ENCODE data around the gene C3.

The C3 gene

GRCh38 chr19:6694147-6694815 is 26.2 kb downstream of the C3 start:
- Histone ChIP-seq H3K4me1 (ENCODE audit: control insufficient read depth in 5 of 5, insufficient read depth in 5 of 5, low read length in 5 of 5) (no peaks in the 10 kb centered on the region), H3K27ac (ENCODE audit: low read depth, low read length) (no peak overlapping the region), H3K36me3 (ENCODE audit: control insufficient read depth in 5 of 5, insufficient read depth in 5 of 5, low read length in 5 of 5) (peaks cover 4 to 44% (median 20%) of the 10 kb centered on the region in 5 donors)

GRCh38 chr19:6693681-6694080 is 26.8 kb downstream of the C3 start:
- H3K4me1 ChIP-seq (ENCODE audit: control insufficient read depth in 5 of 5, insufficient read depth in 5 of 5, low read length in 5 of 5): no peaks in the 10 kb centered on the region
- peaks cover 0 to under 1% (median 0%) of the 10 kb centered on the region in 5 donors for H3K9me3 ChIP-seq (ENCODE audit: control insufficient read depth in 5 of 5, low read length in 5 of 5)
- H3K36me3 ChIP-seq (ENCODE audit: control insufficient read depth in 5 of 5, insufficient read depth in 5 of 5, low read length in 5 of 5): peaks cover 4 to 46% (median 20%) of the 10 kb centered on the region in 5 donors
- no peaks in the 10 kb centered on the region for H3K27me3 ChIP-seq (ENCODE audit: control insufficient read depth in 5 of 5, insufficient read depth in 4 of 5, low read length in 5 of 5)
- H3K9ac ChIP-seq (ENCODE audit: low read length in 5 of 5): no peak overlapping the region
- no peak overlapping the region for H3K27ac ChIP-seq (ENCODE audit: low read depth, low read length)
- no peak overlapping the region for H3K4me3 ChIP-seq (ENCODE audit: low read depth in 1 of 5, low read length in 5 of 5)

More at GRCh38 chr19:6694147-6694815, 26.2 kb downstream of the C3 start:
- Histone ChIP-seq H3K9me3 (ENCODE audit: control insufficient read depth in 5 of 5, low read length in 5 of 5) (no peaks in the 10 kb centered on the region), H3K4me3 (ENCODE audit: low read depth in 1 of 5, low read length in 5 of 5) (no peak overlapping the region), H3K27me3 (ENCODE audit: control insufficient read depth in 5 of 5, insufficient read depth in 4 of 5, low read length in 5 of 5) (no peaks in the 10 kb centered on the region), H3K9ac (ENCODE audit: low read length in 5 of 5) (no peak overlapping the region)

GRCh38 chr19:6693056-6693471 is 27.4 kb downstream of the C3 start:
- H3K27me3 ChIP-seq (ENCODE audit: control insufficient read depth in 5 of 5, insufficient read depth in 4 of 5, low read length in 5 of 5): no peaks in the 10 kb centered on the region
- no peaks in the 10 kb centered on the region for H3K4me1 ChIP-seq (ENCODE audit: control insufficient read depth in 5 of 5, insufficient read depth in 5 of 5, low read length in 5 of 5)
- no peak overlapping the region for H3K9ac ChIP-seq (ENCODE audit: low read length in 5 of 5)
- H3K4me3 ChIP-seq (ENCODE audit: low read depth in 1 of 5, low read length in 5 of 5): no peak overlapping the region
- peaks cover 4 to 50% (median 20%) of the 10 kb centered on the region in 5 donors for H3K36me3 ChIP-seq (ENCODE audit: control insufficient read depth in 5 of 5, insufficient read depth in 5 of 5, low read length in 5 of 5)
- peaks cover 0 to 3% (median 0%) of the 10 kb centered on the region in 5 donors for H3K9me3 ChIP-seq (ENCODE audit: control insufficient read depth in 5 of 5, low read length in 5 of 5)
- no peak overlapping the region for H3K27ac ChIP-seq (ENCODE audit: low read depth, low read length)

DNA sequence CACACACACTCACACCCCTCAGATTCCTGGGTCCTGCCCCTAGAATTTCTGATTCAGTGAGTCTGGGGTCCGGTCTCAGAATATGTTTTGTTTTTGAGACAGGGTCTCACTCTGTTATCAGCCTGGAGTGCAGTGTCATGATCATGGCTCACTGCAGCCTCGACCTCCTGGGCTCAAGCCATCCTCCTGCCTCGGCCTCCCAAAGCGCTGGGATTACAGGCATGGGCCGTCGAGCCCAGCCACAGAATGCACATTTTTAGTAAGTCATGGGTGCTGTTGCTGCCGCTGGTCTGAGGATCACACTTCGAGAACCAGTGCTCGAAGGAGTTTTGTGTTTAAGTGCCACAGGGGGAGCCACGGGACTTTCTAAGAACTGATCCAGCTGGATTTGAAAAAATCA is 28.4 kb downstream of the C3 start:
- no peak overlapping the region for H3K9ac ChIP-seq (ENCODE audit: low read length in 5 of 5)
- H3K9me3 ChIP-seq (ENCODE audit: control insufficient read depth in 5 of 5, low read length in 5 of 5): peaks cover 0 to 3% (median 0%) of the 10 kb centered on the region in 5 donors
- H3K27ac ChIP-seq (ENCODE audit: low read depth, low read length): no peak overlapping the region
- H3K27me3 ChIP-seq (ENCODE audit: control insufficient read depth in 5 of 5, insufficient read depth in 4 of 5, low read length in 5 of 5): no peaks in the 10 kb centered on the region
- no peaks in the 10 kb centered on the region for H3K4me1 ChIP-seq (ENCODE audit: control insufficient read depth in 5 of 5, insufficient read depth in 5 of 5, low read length in 5 of 5)
- peaks cover 9 to 47% (median 15%) of the 10 kb centered on the region in 5 donors for H3K36me3 ChIP-seq (ENCODE audit: control insufficient read depth in 5 of 5, insufficient read depth in 5 of 5, low read length in 5 of 5)
- no peak overlapping the region for H3K4me3 ChIP-seq (ENCODE audit: low read depth in 1 of 5, low read length in 5 of 5)

DNA sequence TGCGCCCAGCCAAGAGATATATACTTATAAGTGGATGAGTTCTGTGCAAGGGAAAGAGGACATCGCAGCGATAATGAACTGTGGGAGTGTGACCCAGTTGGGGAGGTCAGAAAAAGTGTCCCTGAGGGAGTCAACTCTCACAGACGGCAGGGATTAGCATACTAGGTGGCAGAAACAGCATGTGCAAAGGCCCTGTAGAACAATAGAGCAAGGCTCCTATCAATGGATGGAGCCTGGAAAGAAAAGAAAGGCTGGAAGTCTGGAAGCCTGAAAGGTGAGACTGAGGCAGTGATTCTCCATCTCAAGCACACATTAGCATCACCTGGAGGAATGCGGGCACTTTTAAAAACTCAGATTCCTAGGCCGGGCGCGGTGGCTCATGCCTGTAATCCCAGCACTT is 29.1 kb downstream of the C3 start:
- Histone ChIP-seq H3K9me3 (ENCODE audit: control insufficient read depth in 5 of 5, low read length in 5 of 5) (peaks cover 0 to 3% (median 0%) of the 10 kb centered on the region in 5 donors), H3K4me3 (ENCODE audit: low read depth in 1 of 5, low read length in 5 of 5) (no peak overlapping the region), H3K27me3 (ENCODE audit: control insufficient read depth in 5 of 5, insufficient read depth in 4 of 5, low read length in 5 of 5) (no peaks in the 10 kb centered on the region), H3K4me1 (ENCODE audit: control insufficient read depth in 5 of 5, insufficient read depth in 5 of 5, low read length in 5 of 5) (no peaks in the 10 kb centered on the region), H3K36me3 (ENCODE audit: control insufficient read depth in 5 of 5, insufficient read depth in 5 of 5, low read length in 5 of 5) (peaks cover 10 to 50% (median 15%) of the 10 kb centered on the region in 5 donors), H3K27ac (ENCODE audit: low read depth, low read length) (no peak overlapping the region), H3K9ac (ENCODE audit: low read length in 5 of 5) (no peak overlapping the region)

DNA sequence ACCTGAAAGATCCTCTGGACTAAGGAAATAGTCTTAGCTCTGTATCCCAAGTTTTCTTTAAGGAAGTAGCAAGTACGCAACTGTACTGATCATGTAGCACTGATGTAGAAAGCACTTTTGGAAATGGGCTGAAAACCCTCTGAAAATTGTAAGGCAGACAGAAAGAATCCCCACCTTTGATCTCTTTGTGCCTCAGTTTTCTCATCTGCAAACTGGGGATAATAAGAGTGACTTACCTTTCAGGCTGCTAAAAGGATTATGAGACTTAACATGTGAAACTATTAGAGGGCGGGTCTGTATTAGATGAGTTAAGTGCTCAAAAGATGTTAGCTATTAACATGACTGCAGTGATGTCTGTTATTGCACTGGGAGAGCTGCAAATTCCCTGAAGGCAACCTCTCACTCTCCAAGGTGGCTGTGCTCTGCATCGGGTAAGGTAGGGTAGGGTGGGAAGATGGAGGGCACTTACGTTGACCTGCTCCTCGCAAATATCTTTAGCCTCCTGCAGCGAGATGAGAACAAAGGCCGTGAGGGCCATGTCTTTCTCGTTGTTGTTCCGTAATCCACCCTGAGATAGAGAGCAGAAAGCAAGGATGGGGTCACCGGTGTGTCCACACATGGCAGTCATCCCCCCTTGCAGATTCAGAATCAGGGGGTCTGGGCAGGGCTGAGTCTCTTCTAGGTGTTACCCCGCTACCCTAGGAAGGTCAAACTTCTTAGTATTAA is 30.1 kb downstream of the C3 start:
- Histone ChIP-seq H3K27me3 (ENCODE audit: control insufficient read depth in 5 of 5, insufficient read depth in 4 of 5, low read length in 5 of 5) (no peaks in the 10 kb centered on the region), H3K27ac (ENCODE audit: low read depth, low read length) (no peak overlapping the region), H3K4me3 (ENCODE audit: low read depth in 1 of 5, low read length in 5 of 5) (no peak overlapping the region), H3K9me3 (ENCODE audit: control insufficient read depth in 5 of 5, low read length in 5 of 5) (peaks cover 0 to 3% (median 0%) of the 10 kb centered on the region in 5 donors), H3K36me3 (ENCODE audit: control insufficient read depth in 5 of 5, insufficient read depth in 5 of 5, low read length in 5 of 5) (peaks cover 11 to 54% (median 23%) of the 10 kb centered on the region in 5 donors), H3K4me1 (ENCODE audit: control insufficient read depth in 5 of 5, insufficient read depth in 5 of 5, low read length in 5 of 5) (no peaks in the 10 kb centered on the region), H3K9ac (ENCODE audit: low read length in 5 of 5) (no peak overlapping the region)

- Histone ChIP-seq H3K4me1 (ENCODE audit: control insufficient read depth in 5 of 5, insufficient read depth in 5 of 5, low read length in 5 of 5) (no peaks in the 10 kb centered on the region), H3K9ac (ENCODE audit: low read length in 5 of 5) (no peak overlapping the region), H3K27ac (ENCODE audit: low read depth, low read length) (no peak overlapping the region), H3K36me3 (ENCODE audit: control insufficient read depth in 5 of 5, insufficient read depth in 5 of 5, low read length in 5 of 5) (peaks cover 21 to 61% (median 32%) of the 10 kb centered on the region in 5 donors), H3K4me3 (ENCODE audit: low read depth in 1 of 5, low read length in 5 of 5) (no peak overlapping the region), H3K9me3 (ENCODE audit: control insufficient read depth in 5 of 5, low read length in 5 of 5) (peaks cover 0 to 3% (median 0%) of the 10 kb centered on the region in 5 donors), H3K27me3 (ENCODE audit: control insufficient read depth in 5 of 5, insufficient read depth in 4 of 5, low read length in 5 of 5) (no peaks in the 10 kb centered on the region)
Observed at GRCh38 chr19:6687114-6687513, 33.3 kb downstream of the C3 start.

GRCh38 chr19:6686628-6686975 is 33.8 kb downstream of the C3 start:
- no peak overlapping the region for H3K9ac ChIP-seq (ENCODE audit: low read length in 5 of 5)
- H3K27ac ChIP-seq (ENCODE audit: low read depth, low read length): no peak overlapping the region
- peaks cover 21 to 66% (median 34%) of the 10 kb centered on the region in 5 donors for H3K36me3 ChIP-seq (ENCODE audit: control insufficient read depth in 5 of 5, insufficient read depth in 5 of 5, low read length in 5 of 5)
- no peak overlapping the region for H3K4me3 ChIP-seq (ENCODE audit: low read depth in 1 of 5, low read length in 5 of 5)
- H3K9me3 ChIP-seq (ENCODE audit: control insufficient read depth in 5 of 5, low read length in 5 of 5): peaks cover 0 to 3% (median 0%) of the 10 kb centered on the region in 5 donors
- H3K27me3 ChIP-seq (ENCODE audit: control insufficient read depth in 5 of 5, insufficient read depth in 4 of 5, low read length in 5 of 5): no peaks in the 10 kb centered on the region
- H3K4me1 ChIP-seq (ENCODE audit: control insufficient read depth in 5 of 5, insufficient read depth in 5 of 5, low read length in 5 of 5): no peaks in the 10 kb centered on the region

GRCh38 chr19:6685962-6686627 is 34.4 kb downstream of the C3 start:
- H3K9ac ChIP-seq (ENCODE audit: low read length in 5 of 5): no peak overlapping the region
- no peaks in the 10 kb centered on the region for H3K4me1 ChIP-seq (ENCODE audit: control insufficient read depth in 5 of 5, insufficient read depth in 5 of 5, low read length in 5 of 5)
- no peak overlapping the region for H3K4me3 ChIP-seq (ENCODE audit: low read depth in 1 of 5, low read length in 5 of 5)
- H3K36me3 ChIP-seq (ENCODE audit: control insufficient read depth in 5 of 5, insufficient read depth in 5 of 5, low read length in 5 of 5): peaks cover 21 to 64% (median 34%) of the 10 kb centered on the region in 5 donors
- H3K27me3 ChIP-seq (ENCODE audit: control insufficient read depth in 5 of 5, insufficient read depth in 4 of 5, low read length in 5 of 5): no peaks in the 10 kb centered on the region
- no peak overlapping the region for H3K27ac ChIP-seq (ENCODE audit: low read depth, low read length)
- peaks cover 0 to 3% (median 0%) of the 10 kb centered on the region in 5 donors for H3K9me3 ChIP-seq (ENCODE audit: control insufficient read depth in 5 of 5, low read length in 5 of 5)

DNA sequence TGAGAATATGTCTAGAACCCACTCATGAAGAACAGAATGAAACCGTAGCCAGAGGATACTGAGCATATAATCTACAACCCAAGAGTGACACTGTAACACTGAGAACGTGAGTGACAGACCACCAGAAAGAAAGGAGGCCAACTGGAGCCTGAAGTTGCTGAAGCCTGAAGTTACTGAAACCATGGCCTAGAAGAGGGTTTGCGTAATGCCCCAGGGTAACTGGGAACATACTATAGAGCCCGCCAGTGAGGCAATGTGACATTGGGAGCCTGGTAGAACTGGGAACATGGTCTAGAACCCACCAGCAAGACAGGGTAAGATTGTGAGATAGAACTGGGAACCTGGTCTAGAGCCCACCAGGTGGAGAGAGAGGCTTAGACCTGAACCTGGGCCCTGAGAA is 35.0 kb downstream of the C3 start:
- Histone ChIP-seq H3K9me3 (ENCODE audit: control insufficient read depth in 5 of 5, low read length in 5 of 5) (peaks cover 0 to 3% (median under 1%) of the 10 kb centered on the region in 5 donors), H3K9ac (ENCODE audit: low read length in 5 of 5) (no peak overlapping the region), H3K4me3 (ENCODE audit: low read depth in 1 of 5, low read length in 5 of 5) (no peak overlapping the region), H3K36me3 (ENCODE audit: control insufficient read depth in 5 of 5, insufficient read depth in 5 of 5, low read length in 5 of 5) (peaks cover 22 to 62% (median 38%) of the 10 kb centered on the region in 5 donors), H3K27me3 (ENCODE audit: control insufficient read depth in 5 of 5, insufficient read depth in 4 of 5, low read length in 5 of 5) (no peaks in the 10 kb centered on the region), H3K27ac (ENCODE audit: low read depth, low read length) (no peak overlapping the region), H3K4me1 (ENCODE audit: control insufficient read depth in 5 of 5, insufficient read depth in 5 of 5, low read length in 5 of 5) (no peaks in the 10 kb centered on the region)
